GM12878 (cell line): ENCODE data around the gene VAV2. TPM values are rescaled to one million over a fixed set of nuclear protein-coding genes. Genes with fewer than 3 reads are reported as not detected.

Experiments used
- ATAC-seq: fragments of 200-7000 bp; cut with Tn5 transposase; 3 replicates; pipeline ENCODE4 v1.9.1; 2020; ENCODE audit warnings: mild to moderate bottlenecking, moderate library complexity
- BruUV-seq: library from RNA; stranded (reverse); fragments of 400-500 nt; replicated peaks from 2 replicates; lab custom pipeline; 2021; lab: Mats Ljungman, UMichigan
- CTCF ChIA-PET: fragments of 300-600 bp; sonication (Branson Sonifier 250); formaldehyde crosslinking; extraction: SDS; loops from one replicate; lab custom pipeline; 2021; ENCODE audit warnings: inconsistent platforms; lab: Yijun Ruan, JAX
- POLR2A ChIA-PET: fragments of 350-600 bp; formaldehyde crosslinking; extraction: SDS; loops from one replicate; lab custom pipeline; 2021; ENCODE audit warnings: inconsistent platforms; lab: Charles Lee
- RAD21 ChIA-PET: fragments of 300-600 bp; sonication (Branson Sonifier 250); formaldehyde crosslinking; loops from one replicate; lab custom pipeline; 2023; ENCODE audit warnings: antibody characterized with exemption; ENCODE audit not compliant: unreplicated experiment; lab: Charles Lee
- SMC1A ChIA-PET: fragments of 300-600 bp; sonication (Branson Sonifier 250); formaldehyde crosslinking; loops from one replicate; lab custom pipeline; 2023; ENCODE audit not compliant: unreplicated experiment, uncharacterized antibody; lab: Charles Lee
- DNase-seq: peaks from one replicate; pipeline ENCODE4 v3.0.0-alpha.2; 2011; ENCODE audit warnings: low read depth, low spot score
- FAIRE-seq: peaks from 3 replicates; lab custom pipeline; 2011; peaks lifted over from hg19 to GRCh38; lab: Jason Lieb, UNC
- H2AFZ ChIP-seq: 2 replicates; pipeline ENCODE4 v1.6.0; 2011; ENCODE audit warnings: low read depth, low read length, control low read depth; ENCODE audit not compliant: control insufficient read depth
- H3K27ac ChIP-seq: 2 replicates; pipeline ENCODE4 v1.5.1; 2011; ENCODE audit warnings: control low read depth; ENCODE audit not compliant: control insufficient read depth, insufficient read depth
- H3K27me3 ChIP-seq, 2 experiments: replicated peaks in 1 of 2; 2 replicates each; pipeline versions ENCODE4 v1.6.0 to v1.6.1; 2011; ENCODE audit warnings: low read length in 1 of 2; ENCODE audit not compliant: control insufficient read depth in 2 of 2, insufficient read depth in 2 of 2
- H3K36me3 ChIP-seq, 2 experiments: 2 replicates each; pipeline ENCODE4 v1.5.1; 2011; ENCODE audit warnings: low read length in 1 of 2; ENCODE audit not compliant: control insufficient read depth in 2 of 2, insufficient read depth in 2 of 2
- H3K4me1 ChIP-seq: 2 replicates; pipeline ENCODE4 v1.6.1; 2011; ENCODE audit warnings: mild to moderate bottlenecking, low read length, moderate library complexity, mixed read lengths; ENCODE audit not compliant: control insufficient read depth, insufficient read depth
- H3K4me2 ChIP-seq: 2 replicates; pipeline ENCODE4 v1.6.0; 2011; ENCODE audit warnings: control low read depth; ENCODE audit not compliant: control insufficient read depth, insufficient read depth
- H3K4me3 ChIP-seq: fragments of 200-600 bp; sonication (generic); 2 replicates; pipeline ENCODE4 v1.5.1; 2016
- H3K79me2 ChIP-seq: 2 replicates; pipeline ENCODE4 v1.6.0; 2011; ENCODE audit warnings: low read length; ENCODE audit not compliant: control insufficient read depth, insufficient read depth
- H3K9ac ChIP-seq: 2 replicates; pipeline ENCODE4 v1.8.0; 2011; ENCODE audit warnings: low read length, control low read depth, mixed read lengths; ENCODE audit not compliant: control insufficient read depth, insufficient read depth
- H3K9me3 ChIP-seq: replicated peaks from 3 replicates; pipeline ENCODE4 v1.5.1; 2011; ENCODE audit warnings: mild to moderate bottlenecking, low read length; ENCODE audit not compliant: control insufficient read depth, insufficient read depth
- H4K20me1 ChIP-seq: 2 replicates; pipeline ENCODE4 v1.6.0; 2011; ENCODE audit not compliant: control insufficient read depth, insufficient read depth
- BCL11A ChIP-seq: IDR thresholded peaks from 2 replicates; pipeline ENCODE4 v1.6.1; 2011; ENCODE audit warnings: low read depth, low read length
- EZH2 ChIP-seq: IDR thresholded peaks from 2 replicates; pipeline ENCODE4 v1.6.1; 2012; ENCODE audit warnings: low read depth, mild to moderate bottlenecking, control low read depth, inconsistent platforms, low read length, borderline replicate concordance; ENCODE audit not compliant: control insufficient read depth
- KLF5 ChIP-seq: fragments of 450-650 bp; IDR thresholded peaks from 2 replicates; pipeline ENCODE4 v1.6.1; 2014; ENCODE audit warnings: mild to moderate bottlenecking; ENCODE audit not compliant: partially characterized antibody
- MXI1 ChIP-seq: fragments of 150-350 bp; IDR thresholded peaks from 2 replicates; pipeline ENCODE4 v1.6.1; 2011; ENCODE audit warnings: low read depth, mild to moderate bottlenecking, inconsistent platforms, low read length, improper control_type of control experiment
- NR2C2 ChIP-seq: IDR thresholded peaks from 2 replicates; pipeline ENCODE4 v1.6.1; 2011; ENCODE audit warnings: borderline replicate concordance, low read depth; ENCODE audit not compliant: control insufficient read depth, insufficient read length
- NR2F1 ChIP-seq: fragments of 450-650 bp; conservative IDR thresholded peaks from 2 replicates; pipeline ENCODE4 v1.6.1; 2017; ENCODE audit warnings: mild to moderate bottlenecking
- POLR2A ChIP-seq: IDR thresholded peaks from 2 replicates; pipeline ENCODE4 v1.6.1; 2011; ENCODE audit warnings: low read depth, mild to moderate bottlenecking, low read length
- RB1 ChIP-seq: fragments of 450-650 bp; formaldehyde crosslinking; IDR thresholded peaks from 2 replicates; pipeline ENCODE4 v1.6.1; 2017; ENCODE audit warnings: mild to moderate bottlenecking, borderline replicate concordance
- TCF7 ChIP-seq: IDR thresholded peaks from 2 replicates; pipeline ENCODE4 v1.6.1; 2014; ENCODE audit warnings: antibody characterized with exemption, borderline replicate concordance
- ZBED1 ChIP-seq: IDR thresholded peaks from 2 replicates; pipeline ENCODE4 v1.6.1; 2016; ENCODE audit warnings: borderline replicate concordance
- ZNF274 ChIP-seq: IDR thresholded peaks from one replicate; pipeline ENCODE4 v1.8.0; 2011; ENCODE audit not compliant: insufficient read length, insufficient read depth
- ZNF384 ChIP-seq: IDR thresholded peaks from 2 replicates; pipeline ENCODE4 v1.6.1; 2012; ENCODE audit warnings: low read depth, mild to moderate bottlenecking, low read length, improper control_type of control experiment, borderline replicate concordance
- WGBS: methylation state at CpG from one replicate; pipeline ENCODE4 v1.1.6; 2016; ENCODE audit warnings: low lambda C conversion rate; ENCODE audit not compliant: insufficient replicate concordance, insufficient coverage; ENCODE audit errors: missing lambda C conversion rate; 5-methylcytosine and 5-hydroxymethylcytosine counted together
- in situ Hi-C: fragments of 300-500 bp; cut with MboI; formaldehyde crosslinking; loops from 9 replicates; pipeline ENCODE4 v1.14.3; 2018; ENCODE audit warnings: mixed read lengths
- intact Hi-C: fragments of 100-400 bp; cut with micrococcal nuclease; formaldehyde crosslinking; loops from one replicate; pipeline ENCODE4 v1.14.2; 2022; ENCODE audit not compliant: unreplicated experiment
- polyA plus RNA-seq, 11 experiments: library from polyadenylated mRNA; depleted of rRNA in 4 of 11; unstranded in 6 of 11; stranded (reverse) in 5 of 11; fragments of >200 nt; fragmentation: Nextera tagmentation in 4 of 11; fragmentation: Illumina TruSeq in 1 of 11; extraction: Ambion mirVana in 4 of 11; extraction: Trizol in 1 of 11; gene quantifications; 1 replicate in 1 of 11; 2 replicates in 10 of 11; pipeline versions ENCODE4 v1.2.1 to v1.2.3, GENCODE V29; 2011 to 2016; ENCODE audit warnings: inconsistent platforms in 2 of 11, missing spikeins in 2 of 11, low read depth in 1 of 11
- total RNA-seq, 4 experiments: library from RNA; depleted of rRNA in 3 of 4; stranded (reverse); fragments of >200 nt in 3 of 4; fragmentation: Illumina TruSeq in 1 of 4; extraction: Trizol in 1 of 4; gene quantifications; 2 replicates each; pipeline versions ENCODE4 v1.2.1 to v1.2.3, GENCODE V29; 2013 to 2021
- TF ChIP-seq, protein P1 (sequence below): fragments of 450-650 bp; IDR thresholded peaks from 2 replicates; pipeline ENCODE4 v1.6.1; 2017; ENCODE audit warnings: antibody characterized with exemption, mild to moderate bottlenecking, moderate library complexity

VAV2 gene
- total and polyA plus RNA-seq, 10 of the 15 experiments (the other 5 are each of a cell fraction or from before 2014, with no cell fraction given): 0.13 to 43.9 (median 16.9) TPM

DNA sequence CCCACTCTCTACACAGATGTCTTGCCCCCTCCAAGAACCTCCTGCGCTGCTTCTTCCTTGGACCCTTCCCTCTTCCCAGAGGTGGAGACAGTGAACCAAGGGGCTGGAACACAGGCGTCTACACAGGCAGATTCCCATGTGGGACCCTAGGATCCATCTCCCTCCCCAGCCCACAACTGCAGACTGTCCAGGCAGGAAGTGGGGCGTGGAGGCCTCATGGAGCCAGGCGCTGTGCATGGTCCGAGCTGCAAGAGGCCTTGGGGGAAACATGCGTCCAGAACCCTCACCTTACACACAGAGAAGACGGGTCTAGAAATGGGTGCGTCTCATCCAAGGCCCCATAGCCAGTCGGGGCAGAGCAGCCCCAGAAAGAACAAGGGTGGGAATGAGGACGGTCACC, 117.5 kb downstream of the VAV2 start:
- no peaks in the 10 kb centered on the region; the same call in 1 of the 2 replicates for H3K4me1 ChIP-seq
- DNase-seq: no peak
- CTCF ChIA-PET: no interaction called here
- no peak for TF ChIP-seq NR2F1
- TF ChIP-seq NR2C2: no peak
- no peak for TF ChIP-seq MXI1
- TF ChIP-seq, all 136 proteins: peak for 0
- in situ Hi-C loops (no loop called here), intact Hi-C loops (no loop called here)
- Histone ChIP-seq H2AFZ (no peak overlapping the region), H3K36me3 (peaks cover 0 to 3% of the 10 kb centered on the region in 2 experiments; a peak in 2 of 4 replicates), H3K4me2 (no peak overlapping the region), H3K27ac (no peak overlapping the region), H3K9me3 (no peaks in the 10 kb centered on the region), H3K4me3 (no peak overlapping the region), H3K9ac (no peak overlapping the region), H4K20me1 (no peaks in the 10 kb centered on the region), H3K79me2 (peaks cover 9% of the 10 kb centered on the region), H3K27me3 (no peaks in the 10 kb centered on the region)
- WGBS: 82% methylated on average over 10 of the region's 10 CpGs
- SMC1A ChIA-PET: no interaction called here
- no TSS peak for BruUV-seq
- RAD21 ChIA-PET: no interaction called here
- FAIRE-seq (no peak), ATAC-seq (no peak)
- POLR2A ChIA-PET: no interaction called here

DNA sequence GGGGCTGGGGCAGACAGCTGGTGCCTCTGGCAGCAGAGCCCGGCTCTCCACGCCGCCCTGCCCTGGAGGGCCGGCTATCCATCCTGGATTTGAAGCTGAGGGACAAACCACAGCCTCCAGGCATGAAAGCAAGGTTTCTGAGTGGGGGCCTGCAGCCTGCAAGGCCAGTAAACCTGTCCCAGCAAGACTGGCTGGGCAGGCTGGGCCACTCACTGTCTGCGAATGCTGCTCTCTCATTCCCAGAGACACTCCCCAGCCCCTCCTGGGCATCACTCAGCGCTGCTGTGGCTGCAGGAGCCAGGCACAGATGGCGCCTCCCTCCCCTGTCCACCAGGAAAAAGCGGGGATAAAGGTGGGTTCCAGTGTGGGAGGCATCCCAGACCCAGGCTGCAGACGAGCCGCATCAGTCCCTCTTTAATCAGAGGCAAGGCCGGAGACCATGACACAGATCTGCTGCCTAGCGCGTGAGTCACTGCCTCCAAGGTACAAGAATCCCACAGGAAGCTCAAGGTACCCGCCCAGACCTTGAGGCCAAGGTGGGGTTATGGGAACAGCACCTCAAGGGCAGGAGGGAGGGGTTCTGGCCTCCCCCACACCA, 118.0 kb downstream of the VAV2 start:
- Histone ChIP-seq H3K36me3 (peaks cover 0 to 3% of the 10 kb centered on the region in 2 experiments; a peak in 2 of 4 replicates), H3K4me2 (no peak overlapping the region), H3K79me2 (peaks cover 10% of the 10 kb centered on the region), H4K20me1 (no peaks in the 10 kb centered on the region), H3K4me3 (no peak overlapping the region), H3K9ac (no peak overlapping the region), H2AFZ (no peak overlapping the region), H3K27me3 (no peaks in the 10 kb centered on the region), H3K9me3 (no peaks in the 10 kb centered on the region), H3K27ac (no peak overlapping the region), H3K4me1 (no peaks in the 10 kb centered on the region; the same call in 1 of the 2 replicates)
- ChIA-PET RAD21 (no interaction called here), CTCF (no interaction called here), SMC1A (no interaction called here), POLR2A (no interaction called here)
- intact Hi-C loops: no loop called here
- WGBS: 89% methylated on average over 13 of the region's 14 CpGs
- DNase-seq (no peak), FAIRE-seq (no peak), ATAC-seq (no peak)
- no TSS peak for BruUV-seq
- in situ Hi-C loops: no loop called here
- no peak for TF ChIP-seq ZNF384
- TF ChIP-seq, protein P1, sequence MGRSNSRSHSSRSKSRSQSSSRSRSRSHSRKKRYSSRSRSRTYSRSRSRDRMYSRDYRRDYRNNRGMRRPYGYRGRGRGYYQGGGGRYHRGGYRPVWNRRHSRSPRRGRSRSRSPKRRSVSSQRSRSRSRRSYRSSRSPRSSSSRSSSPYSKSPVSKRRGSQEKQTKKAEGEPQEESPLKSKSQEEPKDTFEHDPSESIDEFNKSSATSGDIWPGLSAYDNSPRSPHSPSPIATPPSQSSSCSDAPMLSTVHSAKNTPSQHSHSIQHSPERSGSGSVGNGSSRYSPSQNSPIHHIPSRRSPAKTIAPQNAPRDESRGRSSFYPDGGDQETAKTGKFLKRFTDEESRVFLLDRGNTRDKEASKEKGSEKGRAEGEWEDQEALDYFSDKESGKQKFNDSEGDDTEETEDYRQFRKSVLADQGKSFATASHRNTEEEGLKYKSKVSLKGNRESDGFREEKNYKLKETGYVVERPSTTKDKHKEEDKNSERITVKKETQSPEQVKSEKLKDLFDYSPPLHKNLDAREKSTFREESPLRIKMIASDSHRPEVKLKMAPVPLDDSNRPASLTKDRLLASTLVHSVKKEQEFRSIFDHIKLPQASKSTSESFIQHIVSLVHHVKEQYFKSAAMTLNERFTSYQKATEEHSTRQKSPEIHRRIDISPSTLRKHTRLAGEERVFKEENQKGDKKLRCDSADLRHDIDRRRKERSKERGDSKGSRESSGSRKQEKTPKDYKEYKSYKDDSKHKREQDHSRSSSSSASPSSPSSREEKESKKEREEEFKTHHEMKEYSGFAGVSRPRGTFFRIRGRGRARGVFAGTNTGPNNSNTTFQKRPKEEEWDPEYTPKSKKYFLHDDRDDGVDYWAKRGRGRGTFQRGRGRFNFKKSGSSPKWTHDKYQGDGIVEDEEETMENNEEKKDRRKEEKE: no peak
- no peak for TF ChIP-seq KLF5
- no peak for TF ChIP-seq ZNF274
- no peak for TF ChIP-seq ZBED1
- no peak for TF ChIP-seq TCF7
- TF ChIP-seq EZH2: no peak
- no peak for TF ChIP-seq POLR2A
- no peak for TF ChIP-seq RB1
- no peak for TF ChIP-seq BCL11A
